ENCODE data around the gene CA12.
"Not testable (repeated sequence)": the region's sequence is repeated elsewhere in the genome, so short reads cannot be mapped to it uniquely, and the experiment has no call there.

The CA12 gene

DNA sequence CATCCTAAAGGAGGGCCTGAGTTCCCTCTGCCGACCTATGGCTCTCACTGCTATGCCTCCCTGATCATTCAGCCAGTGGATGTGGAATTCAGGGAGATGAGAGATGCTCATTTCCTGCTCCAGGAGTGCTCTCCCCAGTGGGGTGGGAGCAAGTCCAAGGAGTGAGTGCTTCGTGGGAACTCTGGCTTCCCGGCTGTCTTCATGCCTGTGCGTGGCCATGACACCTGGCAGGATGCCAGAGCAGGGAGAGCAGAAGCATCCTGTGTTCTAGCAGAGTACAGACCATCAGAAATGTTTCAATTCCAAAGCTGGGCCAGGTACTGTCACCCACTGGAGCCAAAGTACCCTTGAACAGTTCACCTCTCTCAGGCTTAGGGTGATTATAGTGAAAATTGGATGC, 59.1 kb downstream of the CA12 start:
- ATAC-seq: peak; percentile 69
- TF ChIP-seq SNAI2 (CRISPR knock-in tag; IDR thresholded peaks at IDR 0.05) (no peak), ZFP3 (CRISPR knock-in tag; IDR thresholded peaks at IDR 0.05) (no peak), ZFP30 (CRISPR knock-in tag; IDR thresholded peaks at IDR 0.05) (no peak), CREB5 (CRISPR knock-in tag; IDR thresholded peaks at IDR 0.05; ENCODE audit: low read depth) (no peak), ZC3H10 (CRISPR knock-in tag; IDR thresholded peaks at IDR 0.05) (no peak), CSRNP3 (CRISPR knock-in tag; IDR thresholded peaks at IDR 0.05) (no peak), ZNF8 (CRISPR knock-in tag; IDR thresholded peaks at IDR 0.05) (no peak), TOX (CRISPR knock-in tag; IDR thresholded peaks at IDR 0.05; ENCODE audit: borderline replicate concordance) (no peak), TCF4 (CRISPR knock-in tag; IDR thresholded peaks at IDR 0.05; ENCODE audit: borderline replicate concordance) (no peak), RARB (CRISPR knock-in tag; IDR thresholded peaks at IDR 0.05) (no peak)

GRCh38 chr15:63321462-63321861, 60.2 kb downstream of the CA12 start:
- ATAC-seq: no peak
- TF ChIP-seq ESRRG (CRISPR knock-in tag; IDR thresholded peaks at IDR 0.05): no peak
- TF ChIP-seq OSR1 (CRISPR knock-in tag; IDR thresholded peaks at IDR 0.05): no peak
- TF ChIP-seq ZNF70 (CRISPR knock-in tag; IDR thresholded peaks at IDR 0.05): no peak
- TF ChIP-seq SNAI2 (CRISPR knock-in tag; IDR thresholded peaks at IDR 0.05): no peak
- TF ChIP-seq TOX (CRISPR knock-in tag; IDR thresholded peaks at IDR 0.05; ENCODE audit: borderline replicate concordance): no peak
- no peak for TF ChIP-seq BACH2 (CRISPR knock-in tag; IDR thresholded peaks at IDR 0.05; ENCODE audit: borderline replicate concordance)
- no peak for TF ChIP-seq PPARA (CRISPR knock-in tag; IDR thresholded peaks at IDR 0.05; ENCODE audit: borderline replicate concordance)

DNA sequence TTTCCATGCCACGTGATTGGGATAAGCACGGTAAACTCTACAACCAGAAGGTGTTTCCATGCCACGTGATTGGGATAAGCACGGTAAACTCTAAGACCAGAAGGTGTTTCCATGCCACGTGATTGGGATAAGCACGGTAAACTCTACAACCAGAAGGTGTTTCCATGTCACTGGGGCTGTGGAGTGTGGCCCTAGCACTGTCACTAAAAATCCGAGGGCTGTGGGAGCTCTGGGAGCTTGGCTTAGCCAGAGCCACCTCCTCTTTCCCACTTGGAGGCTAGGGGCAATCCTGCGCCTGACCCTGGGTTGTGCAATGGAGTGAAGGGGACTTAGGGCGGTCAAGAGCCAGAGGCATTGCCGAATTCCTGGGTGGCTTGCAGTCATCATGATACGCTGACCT, 60.7 kb downstream of the CA12 start:
- ATAC-seq: not testable (repeated sequence)

DNA sequence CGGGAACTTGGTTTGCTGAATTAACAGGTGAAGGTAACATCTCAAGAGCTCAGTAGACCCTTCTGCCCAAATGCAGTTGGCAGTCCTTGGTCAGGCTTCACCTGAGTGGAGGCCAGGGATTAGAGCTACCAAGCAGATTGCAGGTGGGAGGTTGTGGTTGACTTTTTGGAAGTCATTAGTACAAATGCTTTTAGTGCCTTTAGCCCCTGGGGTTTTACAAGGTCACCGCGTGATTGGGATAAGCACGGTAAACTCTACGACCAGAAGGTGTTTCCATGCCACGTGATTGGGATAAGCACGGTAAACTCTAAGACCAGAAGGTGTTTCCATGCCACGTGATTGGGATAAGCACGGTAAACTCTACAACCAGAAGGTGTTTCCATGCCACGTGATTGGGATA, 61.2 kb downstream of the CA12 start:
- ATAC-seq: not testable (repeated sequence)

DNA sequence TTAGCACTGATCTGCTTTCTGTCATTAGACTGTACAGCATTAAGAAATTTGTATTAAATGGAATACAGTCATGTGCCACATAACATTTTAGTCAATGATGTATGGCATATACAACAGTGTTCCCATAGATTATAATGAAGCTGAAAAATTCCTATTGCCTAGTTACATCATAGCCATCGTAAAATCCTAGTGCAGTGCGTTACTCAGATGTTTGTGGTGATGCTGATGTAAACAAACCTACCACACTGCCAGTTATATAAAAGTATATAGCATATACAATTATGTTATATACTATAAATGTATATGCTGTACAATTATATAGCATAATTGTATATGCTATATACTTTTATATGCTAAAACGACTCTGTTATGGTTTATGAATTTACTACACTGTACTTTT, 62.6 kb downstream of the CA12 start:
- TF ChIP-seq CSRNP3 (CRISPR knock-in tag; IDR thresholded peaks at IDR 0.05) (no peak), CSDC2 (CRISPR knock-in tag; IDR thresholded peaks at IDR 0.05) (no peak), PPARA (CRISPR knock-in tag; IDR thresholded peaks at IDR 0.05; ENCODE audit: borderline replicate concordance) (no peak), ZC3H10 (CRISPR knock-in tag; IDR thresholded peaks at IDR 0.05) (no peak), ZFP3 (CRISPR knock-in tag; IDR thresholded peaks at IDR 0.05) (no peak)
- TF ChIP-seq, protein P1, sequence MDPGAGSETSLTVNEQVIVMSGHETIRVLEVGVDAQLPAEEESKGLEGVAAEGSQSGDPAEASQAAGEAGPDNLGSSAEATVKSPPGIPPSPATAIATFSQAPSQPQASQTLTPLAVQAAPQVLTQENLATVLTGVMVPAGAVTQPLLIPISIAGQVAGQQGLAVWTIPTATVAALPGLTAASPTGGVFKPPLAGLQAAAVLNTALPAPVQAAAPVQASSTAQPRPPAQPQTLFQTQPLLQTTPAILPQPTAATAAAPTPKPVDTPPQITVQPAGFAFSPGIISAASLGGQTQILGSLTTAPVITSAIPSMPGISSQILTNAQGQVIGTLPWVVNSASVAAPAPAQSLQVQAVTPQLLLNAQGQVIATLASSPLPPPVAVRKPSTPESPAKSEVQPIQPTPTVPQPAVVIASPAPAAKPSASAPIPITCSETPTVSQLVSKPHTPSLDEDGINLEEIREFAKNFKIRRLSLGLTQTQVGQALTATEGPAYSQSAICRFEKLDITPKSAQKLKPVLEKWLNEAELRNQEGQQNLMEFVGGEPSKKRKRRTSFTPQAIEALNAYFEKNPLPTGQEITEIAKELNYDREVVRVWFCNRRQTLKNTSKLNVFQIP (CRISPR knock-in tag; IDR thresholded peaks at IDR 0.05; ENCODE audit: borderline replicate concordance, low read depth): no peak
- TF ChIP-seq, protein P2, sequence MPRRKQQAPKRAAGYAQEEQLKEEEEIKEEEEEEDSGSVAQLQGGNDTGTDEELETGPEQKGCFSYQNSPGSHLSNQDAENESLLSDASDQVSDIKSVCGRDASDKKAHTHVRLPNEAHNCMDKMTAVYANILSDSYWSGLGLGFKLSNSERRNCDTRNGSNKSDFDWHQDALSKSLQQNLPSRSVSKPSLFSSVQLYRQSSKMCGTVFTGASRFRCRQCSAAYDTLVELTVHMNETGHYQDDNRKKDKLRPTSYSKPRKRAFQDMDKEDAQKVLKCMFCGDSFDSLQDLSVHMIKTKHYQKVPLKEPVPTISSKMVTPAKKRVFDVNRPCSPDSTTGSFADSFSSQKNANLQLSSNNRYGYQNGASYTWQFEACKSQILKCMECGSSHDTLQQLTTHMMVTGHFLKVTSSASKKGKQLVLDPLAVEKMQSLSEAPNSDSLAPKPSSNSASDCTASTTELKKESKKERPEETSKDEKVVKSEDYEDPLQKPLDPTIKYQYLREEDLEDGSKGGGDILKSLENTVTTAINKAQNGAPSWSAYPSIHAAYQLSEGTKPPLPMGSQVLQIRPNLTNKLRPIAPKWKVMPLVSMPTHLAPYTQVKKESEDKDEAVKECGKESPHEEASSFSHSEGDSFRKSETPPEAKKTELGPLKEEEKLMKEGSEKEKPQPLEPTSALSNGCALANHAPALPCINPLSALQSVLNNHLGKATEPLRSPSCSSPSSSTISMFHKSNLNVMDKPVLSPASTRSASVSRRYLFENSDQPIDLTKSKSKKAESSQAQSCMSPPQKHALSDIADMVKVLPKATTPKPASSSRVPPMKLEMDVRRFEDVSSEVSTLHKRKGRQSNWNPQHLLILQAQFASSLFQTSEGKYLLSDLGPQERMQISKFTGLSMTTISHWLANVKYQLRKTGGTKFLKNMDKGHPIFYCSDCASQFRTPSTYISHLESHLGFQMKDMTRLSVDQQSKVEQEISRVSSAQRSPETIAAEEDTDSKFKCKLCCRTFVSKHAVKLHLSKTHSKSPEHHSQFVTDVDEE (CRISPR knock-in tag; IDR thresholded peaks at IDR 0.05): no peak
- no peak for ATAC-seq
